HG02938 (cell line): ENCODE measurements around the gene TMEM232.
"Not testable (repeated sequence)": the region's sequence is repeated elsewhere in the genome, so short reads cannot be mapped to it uniquely, and the experiment has no call there.

ENCODE experiments used
- ATAC-seq: cut with Tn5 transposase; IDR thresholded peaks from one replicate; pipeline ENCODE4 v1.9.1; 2021; ENCODE audit warnings: mild to moderate bottlenecking, moderate library complexity; ENCODE audit not compliant: unreplicated experiment

The TMEM232 gene

GRCh38 chr5:110716247-110717245, 9.9 kb downstream of the TMEM232 start:
- ATAC-seq: peak; percentile 96

- no peak for ATAC-seq
These were observed 19.1 kb downstream of the TMEM232 start for GRCh38 chr5:110707260-110707844.

DNA sequence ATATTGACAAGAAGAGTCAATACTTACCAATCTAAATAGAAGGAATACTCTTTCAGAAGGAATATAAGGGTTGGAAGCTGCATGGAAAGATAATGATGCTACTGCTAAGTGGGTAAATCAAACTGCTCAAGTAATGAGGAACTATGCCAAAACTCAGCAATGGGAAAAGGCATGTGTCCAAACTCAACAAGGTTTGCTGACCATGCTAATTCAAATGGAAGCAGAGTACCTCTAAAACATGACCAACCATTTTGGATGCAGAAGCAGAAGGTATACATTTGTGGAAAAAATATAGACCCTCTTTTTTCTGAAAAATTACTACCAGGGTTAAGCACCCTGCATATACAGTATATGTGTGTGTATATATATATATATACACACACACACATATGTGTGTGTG, 21.1 kb downstream of the TMEM232 start:
- no peak for ATAC-seq

GRCh38 chr5:110703481-110703880, 23.0 kb downstream of the TMEM232 start:
- ATAC-seq: no peak

GRCh38 chr5:110702704-110703103, 23.8 kb downstream of the TMEM232 start:
- ATAC-seq: no peak

- ATAC-seq: no peak
These were observed 24.2 kb downstream of the TMEM232 start for GRCh38 chr5:110702300-110702699.

- ATAC-seq: not testable (repeated sequence)
These were observed 33.8 kb downstream of the TMEM232 start for GRCh38 chr5:110692669-110693068.

- ATAC-seq: not testable (repeated sequence)
These were observed 35.9 kb downstream of the TMEM232 start for GRCh38 chr5:110690587-110690986.

DNA sequence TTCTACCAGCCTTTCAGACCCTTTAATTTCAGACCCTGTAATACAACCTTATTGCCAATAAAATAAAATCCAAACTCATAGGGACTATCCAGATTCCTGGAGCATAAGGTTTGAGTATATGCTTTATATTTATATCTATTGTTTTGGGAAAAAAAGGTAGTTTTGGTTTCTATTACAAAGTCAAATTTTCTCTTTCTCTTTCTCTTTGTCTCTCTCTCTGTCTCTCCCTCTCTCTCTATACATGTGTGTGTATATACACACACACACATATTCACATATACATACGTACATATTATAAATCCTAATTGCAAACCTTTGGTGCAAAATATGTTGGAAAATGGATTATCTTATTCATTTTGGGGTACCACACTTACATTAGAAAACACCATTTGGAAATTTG, 39.0 kb downstream of the TMEM232 start:
- ATAC-seq: no peak

- ATAC-seq: no peak
These were observed 40.2 kb downstream of the TMEM232 start for GRCh38 chr5:110686270-110686669.

DNA sequence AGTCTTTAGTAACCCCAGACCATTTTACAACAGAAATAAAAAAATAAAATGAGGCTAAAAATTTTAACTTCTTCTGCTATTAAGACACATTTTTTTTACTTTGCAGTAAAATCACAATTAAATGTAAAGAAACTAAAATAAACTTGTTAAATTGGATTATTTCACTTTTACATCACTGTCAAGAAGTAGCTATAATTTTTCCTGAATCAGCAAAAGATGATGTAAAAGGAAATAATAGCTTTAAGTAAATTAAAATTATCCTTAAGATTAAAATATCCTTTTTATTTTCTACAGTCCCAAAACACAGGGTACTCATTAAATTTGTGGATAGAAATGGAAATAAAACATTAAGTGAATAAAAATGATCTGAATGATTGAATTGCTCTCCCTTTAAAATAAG, 44.5 kb downstream of the TMEM232 start:
- no peak for ATAC-seq

- ATAC-seq: no peak
These were observed 45.4 kb downstream of the TMEM232 start for GRCh38 chr5:110681109-110681508.

DNA sequence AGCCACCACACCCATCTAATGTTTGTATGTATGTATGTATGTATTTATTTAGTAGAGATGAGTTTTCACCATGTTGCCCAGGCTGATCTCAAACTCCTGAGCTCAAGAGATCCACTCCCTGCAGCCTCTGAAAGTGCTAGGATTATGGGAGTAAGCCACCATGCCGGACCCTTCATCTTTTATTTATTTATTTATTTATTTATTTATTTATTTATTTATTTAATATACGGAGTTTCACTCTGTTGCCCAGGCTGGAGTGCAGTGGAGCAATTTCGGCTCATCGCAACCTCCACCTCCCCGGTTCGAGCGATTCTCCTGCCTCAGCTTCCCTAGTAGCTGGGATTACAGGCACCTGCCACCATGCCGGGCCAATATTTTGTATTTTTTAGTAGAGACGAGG, 49.9 kb downstream of the TMEM232 start:
- ATAC-seq: not testable (repeated sequence)

DNA sequence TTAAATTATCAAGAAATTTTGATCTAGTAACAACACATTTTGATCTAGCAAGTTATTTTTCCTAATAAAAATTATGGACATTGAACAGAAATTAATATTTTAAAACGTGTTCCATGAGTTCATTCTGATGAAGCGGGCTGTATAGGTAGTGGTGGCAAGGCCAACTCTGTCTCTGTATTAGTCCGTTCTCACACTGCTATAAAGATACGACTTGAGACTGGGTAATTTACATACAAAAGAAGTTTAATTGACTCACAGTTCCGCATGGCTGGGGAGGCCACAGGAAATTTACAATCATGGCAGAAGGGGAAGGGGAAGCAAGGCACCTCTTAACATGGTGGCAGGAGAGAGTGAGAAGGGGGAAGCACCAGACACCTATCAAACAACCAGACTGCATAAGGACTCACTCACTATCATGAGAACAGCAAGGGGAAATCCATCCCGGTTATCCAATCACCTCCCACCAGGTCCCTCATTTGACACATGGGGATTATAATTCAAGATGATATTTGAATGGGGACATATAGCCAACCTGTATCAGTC, 61.2 kb downstream of the TMEM232 start:
- no peak for ATAC-seq

- peak; percentile 85 for ATAC-seq
These were observed 62.9 kb downstream of the TMEM232 start for GRCh38 chr5:110663525-110663924.

GRCh38 chr5:110658006-110658405, 68.5 kb downstream of the TMEM232 start:
- no peak for ATAC-seq

DNA sequence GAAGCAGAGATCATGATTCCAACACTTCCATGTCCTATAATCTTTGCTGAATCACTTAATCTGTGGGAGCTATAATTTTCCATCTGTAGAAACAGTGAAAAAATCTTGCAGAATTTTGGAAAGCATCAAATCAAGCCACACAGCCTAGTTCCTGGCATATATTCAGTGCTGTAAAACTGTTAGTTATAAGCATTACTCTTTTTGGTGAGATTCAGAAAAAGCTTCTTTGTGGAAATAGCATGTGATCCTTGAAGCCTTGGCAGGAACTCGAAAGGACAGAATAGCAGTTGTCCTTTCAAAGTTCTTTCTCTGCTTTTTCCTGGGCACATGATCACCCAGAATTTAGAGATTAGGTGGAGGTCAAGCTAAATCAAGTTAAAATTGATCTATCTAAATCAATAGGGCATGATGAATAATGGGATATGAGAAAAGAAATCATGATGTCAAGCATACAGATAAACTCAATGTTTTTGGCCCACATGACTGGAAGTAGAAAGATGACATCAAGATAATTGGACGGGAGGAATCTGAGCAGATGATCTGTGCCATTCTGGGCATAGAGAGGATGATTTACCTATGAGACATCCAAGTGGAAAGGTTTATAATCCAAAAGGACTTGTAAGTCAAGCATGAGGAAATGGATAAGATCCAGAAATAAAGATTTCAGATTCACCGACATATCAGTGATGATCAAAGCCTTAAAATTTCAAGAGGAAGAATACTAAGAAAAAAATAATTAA, 73.1 kb downstream of the TMEM232 start:
- no peak for ATAC-seq

GRCh38 chr5:110651507-110651906, 75.0 kb downstream of the TMEM232 start:
- ATAC-seq: no peak

GRCh38 chr5:110644357-110644756, 82.1 kb downstream of the TMEM232 start:
- no peak for ATAC-seq

- no peak for ATAC-seq
These were observed 87.2 kb downstream of the TMEM232 start for GRCh38 chr5:110638970-110639902.
